ENCODE results near the gene LAMB4. TPM values are rescaled to one million over a fixed set of nuclear protein-coding genes. Genes with fewer than 3 reads are reported as not detected.

LAMB4 gene
- 1 to 10 TPM; 2.6 to 7.0 (median 3.4) TPM for polyA plus RNA-seq (ENCODE audit: insufficient read length in 3 of 3)

- DNase-seq (ENCODE audit: low read depth in 3 of 3, low spot score in 2 of 3), result no peak
Measured at GRCh38 chr7:108130261-108130660, at the start of gene LAMB4. Gene LAMB4 (minus strand): TSS chr7:108130361. CDS start chr7:108123164, 7,197 bp downstream.

- DNase-seq (ENCODE audit: low read depth in 3 of 3, low spot score in 2 of 3), result no peak
Measured at GRCh38 chr7:108178398-108178797, 48.2 kb upstream of the LAMB4 start.

- DNase-seq (ENCODE audit: low read depth in 3 of 3, low spot score in 2 of 3), result no peak
Measured at GRCh38 chr7:108171164-108171563, 41.0 kb upstream of the LAMB4 start.

- DNase-seq (ENCODE audit: low read depth in 3 of 3, low spot score in 2 of 3), result no peak
Measured at GRCh38 chr7:108170251-108170650, 40.1 kb upstream of the LAMB4 start.

GRCh38 chr7:108167460-108167859, 37.3 kb upstream of the LAMB4 start:
- DNase-seq (ENCODE audit: low read depth in 3 of 3, low spot score in 2 of 3), result no peak

- no peak for DNase-seq (ENCODE audit: low read depth in 3 of 3, low spot score in 2 of 3)
Measured at GRCh38 chr7:108166687-108167086, 36.5 kb upstream of the LAMB4 start.

GRCh38 chr7:108165723-108166122, 35.6 kb upstream of the LAMB4 start:
- DNase-seq (ENCODE audit: low read depth in 3 of 3, low spot score in 2 of 3), result no peak

- no peak for DNase-seq (ENCODE audit: low read depth in 3 of 3, low spot score in 2 of 3)
Measured at GRCh38 chr7:108164946-108165345, 34.8 kb upstream of the LAMB4 start.

- no peak for DNase-seq (ENCODE audit: low read depth in 3 of 3, low spot score in 2 of 3)
Measured at GRCh38 chr7:108164342-108164741, 34.2 kb upstream of the LAMB4 start.

GRCh38 chr7:108158776-108159175, 28.6 kb upstream of the LAMB4 start:
- DNase-seq (ENCODE audit: low read depth in 3 of 3, low spot score in 2 of 3), result no peak

- DNase-seq (ENCODE audit: low read depth in 3 of 3, low spot score in 2 of 3), result no peak
Measured at GRCh38 chr7:108157606-108158335, 27.6 kb upstream of the LAMB4 start.

- DNase-seq (ENCODE audit: low read depth in 3 of 3, low spot score in 2 of 3), result no peak
Measured at GRCh38 chr7:108156897-108157605, 26.9 kb upstream of the LAMB4 start.

- DNase-seq (ENCODE audit: low read depth in 3 of 3, low spot score in 2 of 3), result no peak
Measured at GRCh38 chr7:108152198-108152597, 22.0 kb upstream of the LAMB4 start.

- DNase-seq (ENCODE audit: low read depth in 3 of 3, low spot score in 2 of 3), result no peak
Measured at GRCh38 chr7:108149908-108150307, 19.7 kb upstream of the LAMB4 start.

GRCh38 chr7:108149119-108149518, 19.0 kb upstream of the LAMB4 start:
- DNase-seq (ENCODE audit: low read depth in 3 of 3, low spot score in 2 of 3), result no peak

GRCh38 chr7:108147031-108147563, 16.9 kb upstream of the LAMB4 start:
- DNase-seq (ENCODE audit: low read depth in 3 of 3, low spot score in 2 of 3), result no peak

- DNase-seq (ENCODE audit: low read depth in 3 of 3, low spot score in 2 of 3), result peak; percentile 56 to 71 (median 57)
Measured at GRCh38 chr7:108146070-108146842, 16.1 kb upstream of the LAMB4 start.

GRCh38 chr7:108145401-108145800, 15.2 kb upstream of the LAMB4 start:
- no peak for DNase-seq (ENCODE audit: low read depth in 3 of 3, low spot score in 2 of 3)

- DNase-seq (ENCODE audit: low read depth in 3 of 3, low spot score in 2 of 3), result no peak
Measured at GRCh38 chr7:108144931-108145330, 14.8 kb upstream of the LAMB4 start.

GRCh38 chr7:108143658-108144420, 13.7 kb upstream of the LAMB4 start:
- no peak for DNase-seq (ENCODE audit: low read depth in 3 of 3, low spot score in 2 of 3)
